Calu3 (cell line): ENCODE measurements around the gene NECTIN2. TPM values are rescaled to one million over a fixed set of nuclear protein-coding genes. Genes with fewer than 3 reads are reported as not detected.

Source experiments
- BruUV-seq: library from RNA; stranded (reverse); fragments of 400-500 nt; replicated peaks from 2 replicates; lab custom pipeline; 2021; lab: Mats Ljungman, UMichigan
- CTCF ChIA-PET: fragments of 300-600 bp; sonication (Branson Sonifier 250); formaldehyde crosslinking; loops from one replicate; lab custom pipeline; 2022; ENCODE audit warnings: antibody characterized with exemption; lab: Charles Lee
- DNase-seq: peaks from one replicate; pipeline ENCODE4 v3.0.0; 2022
- H3K27ac Mint-ChIP-seq: one replicate; pipeline ENCODE4 v1.8.0; 2022; ENCODE audit warnings: mixed read lengths; ENCODE audit not compliant: unreplicated experiment
- H3K27me3 Mint-ChIP-seq: one replicate; pipeline ENCODE4 v1.8.0; 2022; ENCODE audit warnings: mixed read lengths; ENCODE audit not compliant: unreplicated experiment
- H3K36me3 Mint-ChIP-seq: one replicate; pipeline ENCODE4 v1.8.0; 2022; ENCODE audit warnings: mild to moderate bottlenecking, moderate library complexity, mixed read lengths; ENCODE audit not compliant: insufficient read depth, unreplicated experiment
- H3K4me1 Mint-ChIP-seq: one replicate; pipeline ENCODE4 v1.8.0; 2022; ENCODE audit warnings: mild to moderate bottlenecking, low read depth, mixed read lengths; ENCODE audit not compliant: unreplicated experiment
- H3K4me3 Mint-ChIP-seq: one replicate; pipeline ENCODE4 v1.8.0; 2022; ENCODE audit warnings: mild to moderate bottlenecking, low read depth, moderate library complexity, mixed read lengths; ENCODE audit not compliant: unreplicated experiment
- H3K9me3 Mint-ChIP-seq: one replicate; pipeline ENCODE4 v1.8.0; 2022; ENCODE audit warnings: low read depth, mixed read lengths; ENCODE audit not compliant: unreplicated experiment
- intact Hi-C: fragments of 100-400 bp; cut with micrococcal nuclease; formaldehyde crosslinking; loops from one replicate; pipeline ENCODE4 v1.10.0; 2022; ENCODE audit not compliant: unreplicated experiment
- total RNA-seq: library from RNA; stranded (reverse); gene quantifications from 2 replicates; pipeline ENCODE4 v1.2.3, GENCODE V29; 2022
- TF ChIP-seq, protein P1 (sequence below): fragments of 200-600 bp; IDR thresholded peaks from one replicate; pipeline ENCODE4 v1.8.0; 2022; ENCODE audit warnings: antibody characterized with exemption; ENCODE audit not compliant: unreplicated experiment

NECTIN2 gene
- total RNA-seq, 1 experiment from 2014 or later, result 137 TPM

- Mint-ChIP-seq H3K4me3 (peak overlapping the region; percentile 66), H3K9me3 (no peaks in the 10 kb centered on the region), H3K4me1 (peaks cover 34% of the 10 kb centered on the region), H3K36me3 (peaks cover 58% of the 10 kb centered on the region), H3K27me3 (no peaks in the 10 kb centered on the region), H3K27ac (peak overlapping the region; percentile 73)
- BruUV-seq, result TSS peak; percentile 61
- TF ChIP-seq, protein P1, sequence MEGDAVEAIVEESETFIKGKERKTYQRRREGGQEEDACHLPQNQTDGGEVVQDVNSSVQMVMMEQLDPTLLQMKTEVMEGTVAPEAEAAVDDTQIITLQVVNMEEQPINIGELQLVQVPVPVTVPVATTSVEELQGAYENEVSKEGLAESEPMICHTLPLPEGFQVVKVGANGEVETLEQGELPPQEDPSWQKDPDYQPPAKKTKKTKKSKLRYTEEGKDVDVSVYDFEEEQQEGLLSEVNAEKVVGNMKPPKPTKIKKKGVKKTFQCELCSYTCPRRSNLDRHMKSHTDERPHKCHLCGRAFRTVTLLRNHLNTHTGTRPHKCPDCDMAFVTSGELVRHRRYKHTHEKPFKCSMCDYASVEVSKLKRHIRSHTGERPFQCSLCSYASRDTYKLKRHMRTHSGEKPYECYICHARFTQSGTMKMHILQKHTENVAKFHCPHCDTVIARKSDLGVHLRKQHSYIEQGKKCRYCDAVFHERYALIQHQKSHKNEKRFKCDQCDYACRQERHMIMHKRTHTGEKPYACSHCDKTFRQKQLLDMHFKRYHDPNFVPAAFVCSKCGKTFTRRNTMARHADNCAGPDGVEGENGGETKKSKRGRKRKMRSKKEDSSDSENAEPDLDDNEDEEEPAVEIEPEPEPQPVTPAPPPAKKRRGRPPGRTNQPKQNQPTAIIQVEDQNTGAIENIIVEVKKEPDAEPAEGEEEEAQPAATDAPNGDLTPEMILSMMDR, result no peak
- peak; percentile 24 for DNase-seq
- intact Hi-C loops, result loop anchor here (10.0 kb wide), 1 partner anchor 122 kb away; no protein-coding TSS in a partner anchor
- CTCF ChIA-PET, result interaction anchor here (1.0 to 1.4 kb wide), 4 partner anchors 72 to 137 kb away, joined by 3 to 23 read pairs (median 7); no protein-coding TSS in a partner anchor
These were observed 502 bp downstream of the NECTIN2 start for GRCh38 chr19:44846455-44847143.

- DNase-seq, result peak; percentile 90
- H3K27ac Mint-ChIP-seq, result peak overlapping the region; percentile 73
- TF ChIP-seq, protein P1, result no peak
- H3K36me3 Mint-ChIP-seq, result peaks cover 63% of the 10 kb centered on the region
- peak overlapping the region; percentile 66 for H3K4me3 Mint-ChIP-seq
- CTCF ChIA-PET, result interaction anchor here (0.5 to 1.1 kb wide), 4 partner anchors 10 to 124 kb away, joined by 3 to 4 read pairs (median 4); partner anchors contain the start of gene TOMM40
- no peaks in the 10 kb centered on the region for H3K27me3 Mint-ChIP-seq
- BruUV-seq, result TSS peak; percentile 99
- intact Hi-C loops, result loop anchor here (10.0 kb wide), 1 partner anchor 123 kb away; no protein-coding TSS in a partner anchor
- peaks cover 34% of the 10 kb centered on the region for H3K4me1 Mint-ChIP-seq
- H3K9me3 Mint-ChIP-seq, result no peaks in the 10 kb centered on the region
These were observed 1.3 kb downstream of the NECTIN2 start for GRCh38 chr19:44847144-44848035.

DNA sequence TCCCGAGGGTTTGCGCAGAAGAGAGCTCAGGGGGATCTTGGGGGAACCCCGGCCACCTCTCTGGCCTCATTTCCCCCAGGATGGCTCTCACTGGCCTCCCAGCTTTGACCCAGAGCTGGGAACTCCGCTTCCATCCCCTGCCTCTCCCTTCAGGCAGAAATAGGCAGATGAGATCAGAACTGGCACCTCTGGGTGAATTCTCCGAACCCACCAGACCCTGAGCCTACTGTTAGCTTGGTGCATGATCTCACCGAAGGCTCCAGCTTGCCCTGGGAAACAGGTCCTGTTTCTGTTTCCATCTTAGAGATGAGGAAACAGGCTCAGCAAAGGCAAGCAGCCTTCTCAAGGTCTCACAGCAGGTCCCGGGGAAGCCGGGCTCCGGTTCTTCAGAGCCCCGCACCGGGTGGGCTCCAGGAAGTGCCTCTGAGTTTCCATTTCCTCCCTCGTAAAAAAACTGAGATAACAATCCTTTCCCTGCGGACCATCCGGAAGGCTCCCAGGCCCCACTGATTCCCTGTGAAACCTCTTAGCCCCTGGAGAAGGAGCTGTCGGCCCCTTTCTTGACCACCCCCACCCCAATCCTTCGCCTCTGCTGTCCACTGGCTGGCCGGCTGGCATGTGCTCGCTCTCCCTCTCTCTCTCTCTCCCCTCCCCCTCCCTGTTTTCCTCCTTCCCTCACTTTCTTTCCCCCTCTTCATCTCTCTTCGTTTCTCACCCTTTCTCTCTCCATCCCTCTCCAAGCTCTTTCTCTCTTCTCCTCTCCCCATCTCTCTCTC is 2.1 kb downstream of the NECTIN2 start:
- intact Hi-C loops, result loop anchor here (10.0 kb wide), 1 partner anchor 123 kb away; no protein-coding TSS in a partner anchor
- peak overlapping the region; percentile 73 for H3K27ac Mint-ChIP-seq
- CTCF ChIA-PET, result interaction anchor here (0.5 to 1.1 kb wide), 7 partner anchors 10 to 124 kb away, joined by 3 to 13 read pairs (median 4); partner anchors contain the start of gene TOMM40
- DNase-seq, result no peak
- H3K36me3 Mint-ChIP-seq, result peaks cover 63% of the 10 kb centered on the region
- no peaks in the 10 kb centered on the region for H3K27me3 Mint-ChIP-seq
- H3K9me3 Mint-ChIP-seq, result no peaks in the 10 kb centered on the region
- peaks cover 34% of the 10 kb centered on the region for H3K4me1 Mint-ChIP-seq
- BruUV-seq, result no TSS peak
- TF ChIP-seq, protein P1, result no peak
- peak overlapping the region; percentile 66 for H3K4me3 Mint-ChIP-seq
